HepG2 (cell line): ENCODE data around the gene DDX1. TPM values are rescaled to one million over a fixed set of nuclear protein-coding genes. Genes with fewer than 3 reads are reported as not detected.

Source experiments
- ADNP ChIP-seq: sonication (generic); formaldehyde crosslinking; IDR thresholded peaks from 2 replicates; pipeline ENCODE4 v1.4.0; 2020; ENCODE audit warnings: missing genetic modification reagents
- CREM ChIP-seq, 2 experiments: sonication (generic) in 1 of 2; formaldehyde crosslinking in 1 of 2; IDR thresholded peaks; 2 replicates each; pipeline versions ENCODE4 v1.4.0 to v1.6.1; 2016 to 2020; ENCODE audit warnings: antibody characterized with exemption in 1 of 2, mild to moderate bottlenecking in 1 of 2, missing genetic modification reagents in 1 of 2
- DDIT3 ChIP-seq: sonication (generic); formaldehyde crosslinking; IDR thresholded peaks from 2 replicates; pipeline ENCODE4 v1.4.0; 2020; ENCODE audit warnings: mild to moderate bottlenecking, missing genetic modification reagents
- FOXO4 ChIP-seq: sonication (generic); formaldehyde crosslinking; conservative IDR thresholded peaks from 2 replicates; pipeline ENCODE4 v1.8.1; 2023; ENCODE audit warnings: missing genetic modification reagents
- HHEX ChIP-seq: IDR thresholded peaks from 2 replicates; pipeline ENCODE4 v1.6.1; 2016; ENCODE audit warnings: control low read depth
- HOMEZ ChIP-seq: IDR thresholded peaks from 2 replicates; pipeline ENCODE4 v1.6.1; 2016; ENCODE audit warnings: low read depth
- MAFF ChIP-seq: IDR thresholded peaks from 2 replicates; pipeline ENCODE4 v1.6.1; 2011; ENCODE audit warnings: low read depth, low read length, improper control_type of control experiment
- MAX ChIP-seq: IDR thresholded peaks from 2 replicates; pipeline ENCODE4 v1.6.1; 2012; ENCODE audit warnings: inconsistent platforms
- PHF21A ChIP-seq: sonication (generic); formaldehyde crosslinking; IDR thresholded peaks from 2 replicates; pipeline ENCODE4 v1.5.0; 2020; ENCODE audit warnings: mild to moderate bottlenecking, missing genetic modification reagents
- SKIL ChIP-seq: sonication (generic); formaldehyde crosslinking; IDR thresholded peaks from 2 replicates; pipeline ENCODE4 v1.8.0; 2022; ENCODE audit warnings: missing genetic modification reagents, mild to moderate bottlenecking, moderate library complexity, borderline replicate concordance
- TBP ChIP-seq: sonication (generic); formaldehyde crosslinking; IDR thresholded peaks from 2 replicates; pipeline ENCODE4 v1.5.0; 2020; ENCODE audit warnings: missing genetic modification reagents
- UBTF ChIP-seq: sonication (generic); formaldehyde crosslinking; IDR thresholded peaks from 2 replicates; pipeline ENCODE4 v1.4.0; 2020; ENCODE audit warnings: mild to moderate bottlenecking, missing genetic modification reagents
- USF2 ChIP-seq, 2 experiments: sonication (generic) in 1 of 2; formaldehyde crosslinking in 1 of 2; IDR thresholded peaks; 2 replicates each; pipeline versions ENCODE4 v1.5.1 to v1.6.1; 2011 to 2020; ENCODE audit warnings: borderline replicate concordance in 1 of 2, low read depth in 1 of 2, low read length in 1 of 2, mild to moderate bottlenecking in 1 of 2, missing genetic modification reagents in 1 of 2, moderate library complexity in 1 of 2
- ZNF225 ChIP-seq: sonication (generic); formaldehyde crosslinking; IDR thresholded peaks from 2 replicates; pipeline ENCODE4 v1.4.0; 2020; ENCODE audit warnings: mild to moderate bottlenecking, missing genetic modification reagents
- ZNF264 ChIP-seq: sonication (generic); formaldehyde crosslinking; IDR thresholded peaks from 2 replicates; pipeline ENCODE4 v1.4.0; 2020; ENCODE audit warnings: missing genetic modification reagents
- ZNF329 ChIP-seq: sonication (generic); formaldehyde crosslinking; IDR thresholded peaks from 2 replicates; pipeline ENCODE4 v1.9.0; 2021; ENCODE audit warnings: low read depth, mild to moderate bottlenecking, missing genetic modification reagents
- ZNF597 ChIP-seq: sonication (generic); formaldehyde crosslinking; IDR thresholded peaks from 2 replicates; pipeline ENCODE4 v1.5.0; 2020; ENCODE audit warnings: missing genetic modification reagents
- ZNF615 ChIP-seq: sonication (generic); formaldehyde crosslinking; IDR thresholded peaks from 2 replicates; pipeline ENCODE4 v1.5.0; 2020; ENCODE audit warnings: mild to moderate bottlenecking, missing genetic modification reagents, borderline replicate concordance
- ZSCAN22 ChIP-seq: sonication (generic); formaldehyde crosslinking; IDR thresholded peaks from 2 replicates; pipeline ENCODE4 v1.4.0; 2020; ENCODE audit warnings: mild to moderate bottlenecking, missing genetic modification reagents
- polyA plus RNA-seq, 8 experiments: library from polyadenylated mRNA; depleted of rRNA in 3 of 8; stranded (reverse) in 7 of 8; unstranded in 1 of 8; fragments of >200 nt; fragmentation: Illumina TruSeq in 4 of 8; extraction: Trizol in 4 of 8; gene quantifications; 2 replicates each; pipeline versions ENCODE4 v1.2.1 to v1.2.3, GENCODE V29; 2011 to 2016; ENCODE audit warnings: low read depth in 4 of 8, missing spikeins in 1 of 8, mixed read lengths in 1 of 8; ENCODE audit not compliant: insufficient read depth in 1 of 8
- total RNA-seq, 5 experiments: library from RNA; depleted of rRNA; stranded (reverse); fragments of >200 nt; fragmentation: Illumina TruSeq; extraction: Trizol; gene quantifications; 2 replicates each; pipeline ENCODE4 v1.2.3, GENCODE V29; 2016; ENCODE audit warnings: low read depth in 1 of 5

Gene DDX1
- total and polyA plus RNA-seq, 2 of the 13 experiments (the other 11 are each of a cell fraction or from before 2014, with no cell fraction given): 81.6 to 130 TPM

- TF ChIP-seq MAFF: no peak
- no peak for TF ChIP-seq FOXO4 (CRISPR knock-in tag)
- TF ChIP-seq ZSCAN22: no peak
- no peak for TF ChIP-seq CREM (IDR thresholded peaks at IDR 0.05)
- TF ChIP-seq CREM (CRISPR knock-in tag; IDR thresholded peaks at IDR 0.05): no peak
- no peak for TF ChIP-seq DDIT3 (CRISPR knock-in tag)
- TF ChIP-seq MAX: no peak
- no peak for TF ChIP-seq ZNF264 (CRISPR knock-in tag)
- no peak for TF ChIP-seq ZNF597 (CRISPR knock-in tag)
- no peak for TF ChIP-seq HHEX (CRISPR knock-in tag)
- TF ChIP-seq ZNF615 (CRISPR knock-in tag): no peak
- TF ChIP-seq PHF21A (CRISPR knock-in tag): no peak
- no peak for TF ChIP-seq ZNF225 (CRISPR knock-in tag)
- no peak for TF ChIP-seq TBP
- no peak for TF ChIP-seq SKIL (CRISPR knock-in tag)
- no peak for TF ChIP-seq UBTF (CRISPR knock-in tag)
- TF ChIP-seq ADNP: no peak
- TF ChIP-seq HOMEZ: no peak
- 0 out of 2 replicates have a peak, but pooled peaks have one; percentile 6 for TF ChIP-seq USF2 (IDR thresholded peaks at IDR 0.05; ENCODE audit: low read depth, low read length)
- TF ChIP-seq USF2 (CRISPR knock-in tag; IDR thresholded peaks at IDR 0.05; ENCODE audit: borderline replicate concordance): no peak
- no peak for TF ChIP-seq ZNF329
Measured at GRCh38 chr2:15591373-15591691, 336 bp upstream of the DDX1 start (continued).
